HFFc6 (cell line): ENCODE results near the gene CDRT4. TPM values are rescaled to one million over a fixed set of nuclear protein-coding genes. Genes with fewer than 3 reads are reported as not detected.

Source experiments
- DNase-seq: peaks from one replicate; pipeline ENCODE4 v3.0.0-alpha.2; 2018
- H3K27ac Mint-ChIP-seq: 2 replicates; pipeline ENCODE4 v1.8.0; 2020; ENCODE audit warnings: mild to moderate bottlenecking, mixed read lengths
- H3K27me3 Mint-ChIP-seq: 2 replicates; pipeline ENCODE4 v1.8.0; 2021; ENCODE audit warnings: mild to moderate bottlenecking, moderate library complexity, mixed read lengths; ENCODE audit not compliant: insufficient read depth
- H3K36me3 Mint-ChIP-seq: 2 replicates; pipeline ENCODE4 v1.8.0; 2021; ENCODE audit warnings: low read depth, mixed read lengths
- H3K4me1 Mint-ChIP-seq: 2 replicates; pipeline ENCODE4 v1.8.0; 2020; ENCODE audit warnings: low read depth, mixed read lengths
- H3K4me3 Mint-ChIP-seq: 2 replicates; pipeline ENCODE4 v1.8.0; 2020; ENCODE audit warnings: mild to moderate bottlenecking, moderate library complexity, mixed read lengths
- H3K9me3 Mint-ChIP-seq: 2 replicates; pipeline ENCODE4 v1.8.0; 2020; ENCODE audit warnings: mild to moderate bottlenecking, mixed read lengths
- total RNA-seq, 6 experiments: library from RNA; stranded (reverse); fragmentation: NEBNext Ultra II Directional; extraction: Animal tissue kit (Norgen Biotek cat#: 25700); gene quantifications; 2 replicates in 1 of 6; 3 replicates in 5 of 6; pipeline ENCODE4 v1.2.3, GENCODE V29; 2021
- TF ChIP-seq, protein P1 (sequence below): fragments of 200-600 bp; sonication (generic); IDR thresholded peaks from 2 replicates; pipeline ENCODE4 v1.5.0; 2021; ENCODE audit warnings: antibody characterized with exemption, mild to moderate bottlenecking

The CDRT4 gene
- total RNA-seq, 6 experiments from 2014 or later: 0.60 to 2.5 (median 1.3) TPM

DNA sequence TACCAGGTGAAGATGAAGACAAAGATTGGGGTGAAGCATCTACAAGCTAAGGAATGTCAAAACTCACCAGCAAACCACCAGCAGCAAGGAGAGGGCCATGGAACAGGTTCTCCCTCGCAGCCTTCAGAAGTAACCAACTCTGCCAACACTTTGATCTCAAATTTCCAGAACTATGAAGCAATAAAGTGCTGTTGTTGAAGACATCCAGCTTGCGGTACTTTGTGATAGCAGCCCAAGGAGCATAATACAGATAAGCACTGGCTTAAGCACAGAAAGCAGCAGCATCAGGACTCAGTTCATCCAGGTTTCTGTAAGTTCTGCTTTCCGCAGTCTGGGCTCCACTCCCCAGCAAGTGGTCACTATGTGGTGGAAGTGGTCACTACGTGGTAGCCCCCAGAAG is 16.0 kb upstream of the CDRT4 start:
- H3K9me3 Mint-ChIP-seq: no peaks in the 10 kb centered on the region
- no peak for DNase-seq
- H3K27ac Mint-ChIP-seq: no peak overlapping the region
- H3K4me1 Mint-ChIP-seq: peaks cover 13% of the 10 kb centered on the region
- peaks cover 4% of the 10 kb centered on the region; the same call in 1 of the 2 replicates for H3K36me3 Mint-ChIP-seq
- H3K4me3 Mint-ChIP-seq: no peak overlapping the region
- peaks cover 2% of the 10 kb centered on the region; the same call in 1 of the 2 replicates for H3K27me3 Mint-ChIP-seq
- TF ChIP-seq, protein P1, sequence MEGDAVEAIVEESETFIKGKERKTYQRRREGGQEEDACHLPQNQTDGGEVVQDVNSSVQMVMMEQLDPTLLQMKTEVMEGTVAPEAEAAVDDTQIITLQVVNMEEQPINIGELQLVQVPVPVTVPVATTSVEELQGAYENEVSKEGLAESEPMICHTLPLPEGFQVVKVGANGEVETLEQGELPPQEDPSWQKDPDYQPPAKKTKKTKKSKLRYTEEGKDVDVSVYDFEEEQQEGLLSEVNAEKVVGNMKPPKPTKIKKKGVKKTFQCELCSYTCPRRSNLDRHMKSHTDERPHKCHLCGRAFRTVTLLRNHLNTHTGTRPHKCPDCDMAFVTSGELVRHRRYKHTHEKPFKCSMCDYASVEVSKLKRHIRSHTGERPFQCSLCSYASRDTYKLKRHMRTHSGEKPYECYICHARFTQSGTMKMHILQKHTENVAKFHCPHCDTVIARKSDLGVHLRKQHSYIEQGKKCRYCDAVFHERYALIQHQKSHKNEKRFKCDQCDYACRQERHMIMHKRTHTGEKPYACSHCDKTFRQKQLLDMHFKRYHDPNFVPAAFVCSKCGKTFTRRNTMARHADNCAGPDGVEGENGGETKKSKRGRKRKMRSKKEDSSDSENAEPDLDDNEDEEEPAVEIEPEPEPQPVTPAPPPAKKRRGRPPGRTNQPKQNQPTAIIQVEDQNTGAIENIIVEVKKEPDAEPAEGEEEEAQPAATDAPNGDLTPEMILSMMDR: no peak

DNA sequence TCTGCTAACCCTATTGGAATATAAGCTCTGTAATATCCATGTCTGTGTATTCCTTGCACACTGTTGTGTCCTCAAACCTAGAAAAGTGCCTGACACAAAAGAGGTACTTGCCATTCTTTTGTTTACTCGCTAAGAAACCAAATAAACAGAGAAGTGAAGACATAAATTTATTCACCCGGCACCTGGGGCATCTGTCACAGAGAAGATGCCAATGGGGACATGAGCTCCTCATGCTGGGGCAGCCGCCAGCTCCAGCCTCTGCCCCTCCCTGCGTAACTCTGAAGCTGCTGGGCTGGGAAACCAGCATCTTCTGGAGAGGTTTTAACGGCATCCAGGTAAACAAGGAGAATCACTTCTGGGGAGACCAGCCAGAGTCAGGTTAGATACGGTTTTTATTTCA is 15.1 kb upstream of the CDRT4 start:
- Mint-ChIP-seq H3K4me3 (no peak overlapping the region), H3K9me3 (no peaks in the 10 kb centered on the region), H3K27me3 (peaks cover 2% of the 10 kb centered on the region; the same call in 1 of the 2 replicates), H3K4me1 (peaks cover 13% of the 10 kb centered on the region), H3K36me3 (peaks cover 1% of the 10 kb centered on the region; the same call in 1 of the 2 replicates), H3K27ac (no peak overlapping the region)
- no peak for DNase-seq
- TF ChIP-seq, protein P1: no peak

DNA sequence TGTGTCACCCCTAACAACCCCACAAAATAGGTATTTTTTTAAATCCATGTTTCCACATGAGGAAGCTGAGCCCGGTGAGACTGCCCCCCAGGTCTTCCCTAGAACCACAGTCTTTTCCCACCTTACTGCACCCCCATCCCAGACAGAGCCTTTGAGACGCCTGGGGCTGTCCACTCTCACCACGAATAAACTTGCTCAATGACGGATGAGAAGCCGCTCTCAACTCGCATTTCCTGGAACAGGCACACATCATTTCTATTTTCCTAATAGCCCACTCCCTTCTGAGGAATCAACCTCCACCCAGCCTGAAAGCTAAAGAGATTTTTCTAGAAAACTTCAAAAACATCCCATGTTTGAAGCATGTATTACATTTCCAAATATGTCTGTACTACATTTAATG is 14.1 kb upstream of the CDRT4 start:
- Mint-ChIP-seq H3K4me3 (no peak overlapping the region), H3K27ac (no peak overlapping the region)
- no peak for DNase-seq

GRCh38 chr17:15480204-15480603 is 12.8 kb upstream of the CDRT4 start:
- H3K27ac Mint-ChIP-seq: no peak overlapping the region
- no peak for DNase-seq
- H3K27me3 Mint-ChIP-seq: peaks cover 2% of the 10 kb centered on the region; the same call in 1 of the 2 replicates
- no peak overlapping the region for H3K4me3 Mint-ChIP-seq
- 0 out of 2 replicates have a peak, but pooled peaks cover 5% of the 10 kb centered on the region for H3K36me3 Mint-ChIP-seq
- H3K9me3 Mint-ChIP-seq: no peaks in the 10 kb centered on the region
- TF ChIP-seq, protein P1: no peak
- H3K4me1 Mint-ChIP-seq: peaks cover 23% of the 10 kb centered on the region

More for the DNA sequence above, 14.1 kb upstream of the CDRT4 start:
- Mint-ChIP-seq H3K4me1 (peaks cover 13% of the 10 kb centered on the region), H3K36me3 (0 out of 2 replicates have a peak, but pooled peaks cover 5% of the 10 kb centered on the region), H3K27me3 (peaks cover 2% of the 10 kb centered on the region; the same call in 1 of the 2 replicates), H3K9me3 (no peaks in the 10 kb centered on the region)
- TF ChIP-seq, protein P1: no peak

- no peaks in the 10 kb centered on the region for H3K9me3 Mint-ChIP-seq
- no peak overlapping the region for H3K4me3 Mint-ChIP-seq
- H3K4me1 Mint-ChIP-seq: peaks cover 24% of the 10 kb centered on the region
- no peak overlapping the region for H3K27ac Mint-ChIP-seq
- no peak for DNase-seq
- TF ChIP-seq, protein P1: no peak
- peaks cover 2% of the 10 kb centered on the region; the same call in 1 of the 2 replicates for H3K27me3 Mint-ChIP-seq
- H3K36me3 Mint-ChIP-seq: 0 out of 2 replicates have a peak, but pooled peaks cover 5% of the 10 kb centered on the region
Measured at GRCh38 chr17:15479703-15480102, 12.3 kb upstream of the CDRT4 start.
